ENCODE measurements around the gene EFS. TPM values are rescaled to one million over a fixed set of nuclear protein-coding genes. Genes with fewer than 3 reads are reported as not detected.

The EFS gene
- total and polyA plus RNA-seq, 4 experiments from 2014 or later = not detected

DNA sequence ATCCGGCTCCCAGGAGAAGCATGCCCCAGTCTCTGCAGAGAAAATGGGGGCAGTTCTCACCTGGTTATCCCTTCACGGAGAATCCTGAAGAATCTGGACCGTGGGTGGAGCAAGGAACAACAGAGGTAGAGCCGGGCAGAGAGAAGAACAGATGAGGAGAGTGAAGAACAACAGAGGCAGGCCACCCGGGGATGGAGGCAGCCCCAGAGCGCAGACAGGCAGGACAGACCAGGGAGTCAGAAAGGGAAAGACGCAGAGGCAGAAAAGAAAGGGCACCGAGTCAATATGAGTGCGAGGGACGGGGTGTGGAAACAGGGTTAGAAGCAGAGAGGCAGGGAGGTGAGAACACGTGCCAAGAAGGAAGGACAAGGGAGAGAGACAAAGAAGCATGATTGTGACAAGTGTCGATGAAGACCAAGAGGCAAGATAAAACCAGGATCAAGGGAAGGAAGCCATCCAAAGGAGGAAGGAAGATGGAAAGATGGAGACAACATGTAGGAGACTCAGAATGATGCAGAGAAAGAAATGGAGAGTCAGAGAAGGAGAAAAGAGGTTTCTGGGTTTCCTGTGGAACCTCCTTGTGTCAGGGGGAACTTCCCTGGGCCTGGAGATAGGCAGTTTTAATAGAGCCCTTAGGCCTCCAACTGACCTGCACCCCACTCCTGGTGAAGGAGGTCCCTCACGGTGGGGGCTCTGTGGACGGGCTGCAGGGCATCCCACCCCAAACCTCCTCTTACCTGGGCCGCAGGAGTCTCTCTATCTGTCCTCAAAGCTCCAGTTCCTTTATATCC is 42.7 kb upstream of the EFS start, which contains the start of gene MYH6:
Gene MYH6 (minus strand): TSS at position 758 of the 791 bp plus-strand sequence. CDS start 1,050 bp downstream, outside the sequence.
- Mint-ChIP-seq H3K27ac (no peak within 1 kb of the TSS), H3K4me3 (no peak within 1 kb of the TSS), H3K9me3 (peaks cover 0 to 3% (median 0%) of the 10 kb centered on the region in 8 donors), H3K4me1 (no peaks in the 10 kb centered on the region), H3K27me3 (peaks cover 6 to 25% of the 10 kb centered on the region in 2 donors), H3K36me3 (no peaks in the 10 kb centered on the region)
- intact Hi-C loops (cut with micrococcal nuclease) = no loop called here
- DNase-seq = no peak
- H3K9me3 ChIP-seq (ENCODE audit: control insufficient read depth in 1 of 2, low read length in 2 of 2) = no peaks in the 10 kb centered on the region
- H3K27me3 ChIP-seq (ENCODE audit: insufficient read depth, low read length) = no peaks in the 10 kb centered on the region
- ChIA-PET CTCF (ENCODE audit: partially characterized antibody) (no interaction called here), POLR2A (ENCODE audit: partially characterized antibody) (no interaction called here)
- H3K27ac ChIP-seq (ENCODE audit: low read depth, low read length) = no peak within 1 kb of the TSS
- no peaks in the 10 kb centered on the region for H3K36me3 ChIP-seq (ENCODE audit: insufficient read depth, low read length)
- H3K4me3 ChIP-seq (ENCODE audit: low read length in 2 of 2) = no peak within 1 kb of the TSS
- H3K4me1 ChIP-seq (ENCODE audit: insufficient read depth, low read length) = no peaks in the 10 kb centered on the region

DNA sequence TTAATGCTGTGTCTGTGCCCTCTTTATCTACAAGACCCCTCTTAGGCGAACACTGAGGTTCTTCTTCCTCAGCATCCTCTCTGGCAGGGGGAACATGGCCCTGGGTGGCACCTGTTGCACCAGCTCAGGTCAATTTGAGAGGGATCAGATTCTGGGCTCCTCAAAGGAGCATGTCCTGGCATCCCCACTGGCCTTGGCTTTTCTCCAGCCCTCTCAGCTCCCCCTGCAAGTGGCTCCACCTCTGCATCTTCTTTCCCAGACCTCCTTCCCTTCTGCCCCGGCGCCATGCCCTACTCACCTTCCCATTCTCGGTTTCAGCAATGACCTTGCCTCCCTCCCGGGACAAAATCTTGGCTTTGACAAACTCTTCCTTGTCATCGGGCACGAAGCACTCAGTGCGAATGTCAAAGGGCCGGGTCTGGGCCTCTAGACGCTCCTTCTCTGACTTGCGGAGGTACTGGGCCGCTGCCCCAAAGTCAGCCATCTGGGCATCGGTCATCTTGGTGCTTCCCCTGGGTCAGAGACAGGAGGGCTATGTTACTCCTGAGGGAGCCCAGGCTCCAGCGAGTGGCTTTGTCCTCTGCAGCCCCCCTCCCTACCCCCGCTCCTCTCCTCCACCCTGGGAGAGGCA is 41.9 kb upstream of the EFS start:
- peaks cover 0 to 3% (median 0%) of the 10 kb centered on the region in 8 donors for H3K9me3 Mint-ChIP-seq
- Histone ChIP-seq H3K27me3 (ENCODE audit: insufficient read depth, low read length) (no peaks in the 10 kb centered on the region), H3K4me1 (ENCODE audit: insufficient read depth, low read length) (no peaks in the 10 kb centered on the region), H3K9me3 (ENCODE audit: control insufficient read depth in 1 of 2, low read length in 2 of 2) (no peaks in the 10 kb centered on the region), H3K4me3 (ENCODE audit: low read length in 2 of 2) (no peak overlapping the region), H3K27ac (ENCODE audit: low read depth, low read length) (no peak overlapping the region), H3K36me3 (ENCODE audit: insufficient read depth, low read length) (no peaks in the 10 kb centered on the region)
- no peaks in the 10 kb centered on the region for H3K36me3 Mint-ChIP-seq
- no peak overlapping the region for H3K4me3 Mint-ChIP-seq
- no peak overlapping the region for H3K27ac Mint-ChIP-seq
- peaks cover 6 to 25% of the 10 kb centered on the region in 2 donors for H3K27me3 Mint-ChIP-seq
- intact Hi-C loops (cut with micrococcal nuclease) = no loop called here
- ChIA-PET CTCF (ENCODE audit: partially characterized antibody) (no interaction called here), POLR2A (ENCODE audit: partially characterized antibody) (no interaction called here)
- H3K4me1 Mint-ChIP-seq = no peaks in the 10 kb centered on the region
- no peak for DNase-seq

DNA sequence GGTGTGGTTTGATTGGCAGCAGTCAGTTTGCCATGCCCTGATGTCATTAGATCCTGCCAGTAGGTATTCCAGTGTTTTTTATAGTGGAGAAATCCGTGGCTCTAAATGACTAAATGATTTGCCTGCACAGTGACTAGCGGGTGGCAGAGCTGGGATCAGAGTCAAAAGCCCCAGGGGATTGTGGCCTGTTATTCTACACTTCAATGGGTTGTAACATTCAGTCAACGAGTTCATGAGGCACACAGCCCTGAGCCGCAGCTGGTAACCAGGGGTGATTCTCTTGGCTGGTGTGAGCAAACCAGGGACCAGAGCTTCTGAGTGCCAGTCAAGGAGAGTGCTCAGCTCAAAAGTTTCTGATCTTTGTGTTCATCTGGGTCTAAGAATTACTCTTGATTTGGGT is 41.3 kb upstream of the EFS start:
- Mint-ChIP-seq H3K27me3 (peaks cover 6 to 27% of the 10 kb centered on the region in 2 donors), H3K4me1 (no peaks in the 10 kb centered on the region), H3K27ac (no peak overlapping the region), H3K4me3 (no peak overlapping the region), H3K36me3 (no peaks in the 10 kb centered on the region), H3K9me3 (peaks cover 0 to 3% (median 0%) of the 10 kb centered on the region in 8 donors)
- intact Hi-C loops (cut with micrococcal nuclease) = no loop called here
- Histone ChIP-seq H3K4me3 (ENCODE audit: low read length in 2 of 2) (no peak overlapping the region), H3K27me3 (ENCODE audit: insufficient read depth, low read length) (no peaks in the 10 kb centered on the region), H3K9me3 (ENCODE audit: control insufficient read depth in 1 of 2, low read length in 2 of 2) (no peaks in the 10 kb centered on the region), H3K27ac (ENCODE audit: low read depth, low read length) (no peak overlapping the region), H3K4me1 (ENCODE audit: insufficient read depth, low read length) (no peaks in the 10 kb centered on the region), H3K36me3 (ENCODE audit: insufficient read depth, low read length) (no peaks in the 10 kb centered on the region)
- ChIA-PET CTCF (ENCODE audit: partially characterized antibody) (no interaction called here), POLR2A (ENCODE audit: partially characterized antibody) (no interaction called here)
- DNase-seq = no peak

DNA sequence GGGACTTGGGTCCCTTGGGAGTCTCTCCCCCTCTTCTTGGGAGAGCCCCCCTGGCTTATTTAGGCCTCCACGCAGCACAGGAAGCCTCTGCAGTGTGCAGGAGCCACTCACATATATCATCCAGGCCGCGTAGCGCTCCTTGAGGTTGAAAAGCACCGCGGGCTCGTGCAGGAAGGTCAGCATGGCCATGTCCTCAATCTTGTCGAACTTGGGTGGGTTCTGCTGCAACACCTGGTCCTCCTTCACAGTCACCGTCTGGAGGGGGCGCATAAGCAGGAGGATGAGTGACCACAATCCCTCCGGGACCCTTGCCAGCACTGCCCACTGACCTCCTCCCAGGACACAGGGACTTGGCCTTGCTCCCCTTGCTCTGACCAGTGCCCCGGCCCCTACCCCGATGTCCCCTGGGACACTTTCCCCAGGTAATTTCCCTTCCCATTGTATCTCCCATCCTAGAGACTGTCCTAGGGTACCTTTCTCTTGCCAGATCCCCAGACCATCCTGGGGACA is 40.6 kb upstream of the EFS start:
- Mint-ChIP-seq H3K4me1 (no peaks in the 10 kb centered on the region), H3K4me3 (no peak overlapping the region), H3K27ac (peak overlapping the region in 1 of 7 donors; percentile 29), H3K9me3 (peaks cover 0 to 3% (median 0%) of the 10 kb centered on the region in 8 donors), H3K27me3 (peaks cover 6 to 23% of the 10 kb centered on the region in 2 donors), H3K36me3 (no peaks in the 10 kb centered on the region)
- CTCF ChIA-PET (ENCODE audit: partially characterized antibody) = no interaction called here
- no peaks in the 10 kb centered on the region for H3K4me1 ChIP-seq (ENCODE audit: insufficient read depth, low read length)
- POLR2A ChIA-PET (ENCODE audit: partially characterized antibody) = no interaction called here
- H3K9me3 ChIP-seq (ENCODE audit: control insufficient read depth in 1 of 2, low read length in 2 of 2) = no peaks in the 10 kb centered on the region
- H3K27ac ChIP-seq (ENCODE audit: low read depth, low read length) = no peak overlapping the region
- no peak for DNase-seq
- intact Hi-C loops (cut with micrococcal nuclease) = no loop called here
- no peak overlapping the region for H3K4me3 ChIP-seq (ENCODE audit: low read length in 2 of 2)
- H3K27me3 ChIP-seq (ENCODE audit: insufficient read depth, low read length) = no peaks in the 10 kb centered on the region
- H3K36me3 ChIP-seq (ENCODE audit: insufficient read depth, low read length) = no peaks in the 10 kb centered on the region

DNA sequence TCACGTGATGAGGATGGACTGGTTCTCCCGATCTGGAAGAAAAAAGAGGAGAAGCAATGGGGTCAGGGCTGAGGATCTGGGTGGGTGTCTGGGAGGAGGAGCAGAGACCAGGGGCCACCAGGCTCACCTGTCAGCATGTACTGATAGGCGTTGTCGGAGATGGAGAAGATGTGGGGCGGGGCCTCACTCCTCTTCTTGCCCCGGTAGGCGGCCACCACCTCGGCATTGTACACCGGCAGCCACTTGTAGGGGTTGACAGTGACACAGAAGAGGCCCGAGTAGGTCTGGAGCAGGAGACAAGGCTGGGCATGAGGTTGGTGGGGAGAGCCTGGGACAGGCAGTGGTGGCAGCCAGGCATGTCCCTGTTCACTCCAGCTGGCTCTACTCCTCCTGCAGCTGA is 40.1 kb upstream of the EFS start:
- H3K4me1 ChIP-seq (ENCODE audit: insufficient read depth, low read length) = no peaks in the 10 kb centered on the region
- no peak overlapping the region for H3K27ac Mint-ChIP-seq
- intact Hi-C loops (cut with micrococcal nuclease) = no loop called here
- POLR2A ChIA-PET (ENCODE audit: partially characterized antibody) = no interaction called here
- no peaks in the 10 kb centered on the region for H3K4me1 Mint-ChIP-seq
- H3K27me3 Mint-ChIP-seq = peaks cover 4 to 22% of the 10 kb centered on the region in 2 donors
- CTCF ChIA-PET (ENCODE audit: partially characterized antibody) = no interaction called here
- H3K9me3 Mint-ChIP-seq = peaks cover 0 to 3% (median 0%) of the 10 kb centered on the region in 8 donors
- H3K36me3 ChIP-seq (ENCODE audit: insufficient read depth, low read length) = no peaks in the 10 kb centered on the region
- no peak overlapping the region for H3K27ac ChIP-seq (ENCODE audit: low read depth, low read length)
- no peaks in the 10 kb centered on the region for H3K27me3 ChIP-seq (ENCODE audit: insufficient read depth, low read length)
- H3K4me3 ChIP-seq (ENCODE audit: low read length in 2 of 2) = no peak overlapping the region
- DNase-seq = no peak
- H3K36me3 Mint-ChIP-seq = no peaks in the 10 kb centered on the region
- no peaks in the 10 kb centered on the region for H3K9me3 ChIP-seq (ENCODE audit: control insufficient read depth in 1 of 2, low read length in 2 of 2)
- no peak overlapping the region for H3K4me3 Mint-ChIP-seq

DNA sequence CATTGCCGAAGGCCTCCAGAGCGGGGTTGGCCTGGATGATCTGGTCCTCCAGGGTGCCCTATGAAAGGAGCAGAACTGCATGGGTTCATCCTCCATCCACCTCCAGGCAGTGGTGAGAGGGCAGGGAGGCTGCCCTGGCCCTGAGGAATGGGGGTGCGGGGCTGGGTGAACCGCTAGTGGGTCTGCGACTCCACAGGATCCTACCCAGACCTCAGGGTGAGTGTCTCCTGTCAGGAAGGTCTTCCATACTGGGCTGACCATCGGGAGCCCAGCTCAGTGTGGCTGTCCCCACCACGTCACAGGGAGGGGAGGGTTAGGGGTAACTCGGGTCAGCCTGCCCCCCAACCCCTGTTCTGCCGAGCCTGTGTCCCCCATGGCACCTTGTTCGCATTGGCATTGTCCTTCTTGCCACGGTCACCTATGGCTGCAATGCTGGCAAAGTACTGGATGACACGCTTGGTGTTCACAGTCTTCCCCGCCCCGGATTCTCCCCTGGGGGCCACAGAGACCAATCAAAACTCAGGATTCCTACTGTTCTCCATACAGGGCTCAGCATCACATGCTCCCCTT is 39.4 kb upstream of the EFS start:
- H3K27ac Mint-ChIP-seq = no peak overlapping the region
- peaks cover 4 to 22% of the 10 kb centered on the region in 2 donors for H3K27me3 Mint-ChIP-seq
- Histone ChIP-seq H3K27ac (ENCODE audit: low read depth, low read length) (no peak overlapping the region), H3K36me3 (ENCODE audit: insufficient read depth, low read length) (no peaks in the 10 kb centered on the region), H3K4me3 (ENCODE audit: low read length in 2 of 2) (no peak overlapping the region), H3K4me1 (ENCODE audit: insufficient read depth, low read length) (no peaks in the 10 kb centered on the region), H3K27me3 (ENCODE audit: insufficient read depth, low read length) (no peaks in the 10 kb centered on the region), H3K9me3 (ENCODE audit: control insufficient read depth in 1 of 2, low read length in 2 of 2) (no peaks in the 10 kb centered on the region)
- POLR2A ChIA-PET (ENCODE audit: partially characterized antibody) = no interaction called here
- peaks cover 0 to 3% (median 0%) of the 10 kb centered on the region in 8 donors for H3K9me3 Mint-ChIP-seq
- H3K4me1 Mint-ChIP-seq = no peaks in the 10 kb centered on the region
- CTCF ChIA-PET (ENCODE audit: partially characterized antibody) = no interaction called here
- intact Hi-C loops (cut with micrococcal nuclease) = no loop called here
- H3K4me3 Mint-ChIP-seq = no peak overlapping the region
- DNase-seq = no peak
- H3K36me3 Mint-ChIP-seq = no peaks in the 10 kb centered on the region

DNA sequence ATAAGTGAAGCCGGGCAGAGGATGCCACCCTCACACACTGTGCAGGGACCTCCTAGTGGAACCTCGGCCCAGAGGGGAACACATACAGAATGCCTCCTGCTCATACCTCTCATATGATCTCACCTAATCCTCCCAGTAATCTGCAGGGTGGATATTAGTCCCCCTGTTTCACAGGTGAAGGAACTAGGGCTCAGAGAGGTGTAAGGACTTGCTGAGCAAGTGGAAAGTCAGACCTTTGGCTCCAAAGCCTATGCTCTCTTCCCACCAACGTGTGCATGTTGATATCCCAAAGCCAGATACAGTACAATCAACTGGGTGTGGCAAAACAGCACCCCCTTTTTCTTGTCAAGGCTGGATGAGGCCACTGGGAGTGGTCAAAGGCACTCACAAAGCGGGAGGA is 38.9 kb upstream of the EFS start:
- H3K4me1 ChIP-seq (ENCODE audit: insufficient read depth, low read length) = no peaks in the 10 kb centered on the region
- Mint-ChIP-seq H3K27ac (no peak overlapping the region), H3K27me3 (peaks cover 4 to 22% of the 10 kb centered on the region in 2 donors), H3K36me3 (no peaks in the 10 kb centered on the region), H3K9me3 (peaks cover 0 to 3% (median 0%) of the 10 kb centered on the region in 8 donors), H3K4me3 (no peak overlapping the region), H3K4me1 (no peaks in the 10 kb centered on the region)
- ChIA-PET CTCF (ENCODE audit: partially characterized antibody) (no interaction called here), POLR2A (ENCODE audit: partially characterized antibody) (no interaction called here)
- no peaks in the 10 kb centered on the region for H3K9me3 ChIP-seq (ENCODE audit: control insufficient read depth in 1 of 2, low read length in 2 of 2)
- no peak overlapping the region for H3K4me3 ChIP-seq (ENCODE audit: low read length in 2 of 2)
- no peaks in the 10 kb centered on the region for H3K27me3 ChIP-seq (ENCODE audit: insufficient read depth, low read length)
- H3K36me3 ChIP-seq (ENCODE audit: insufficient read depth, low read length) = no peaks in the 10 kb centered on the region
- no peak overlapping the region for H3K27ac ChIP-seq (ENCODE audit: low read depth, low read length)
- intact Hi-C loops (cut with micrococcal nuclease) = no loop called here
- no peak for DNase-seq
